Esophagus muscularis mucosa (tissue), 4 donors: Measurements from ENCODE around the gene USP38. TPM values are rescaled to one million over a fixed set of nuclear protein-coding genes. Genes with fewer than 3 reads are reported as not detected.
A peak's percentile ranks its signal among the peaks of the same experiment; 100 is the strongest.

ENCODE experiments used
- DNase-seq: peaks from one replicate; pipeline ENCODE4 v3.0.0-alpha.2; 2017; ENCODE audit errors: extremely low spot score
- H3K27ac ChIP-seq, 4 donors: fragments of 200-600 bp; sonication (generic); replicated peaks in 1 of 4; 1 replicate in 3 of 4; 2 replicates in 1 of 4; pipeline ENCODE4 v1.5.1; 2016 to 2019; ENCODE audit warnings: mild to moderate bottlenecking in 1 of 4
- H3K27me3 ChIP-seq, 4 donors: fragments of 200-600 bp; sonication (generic); one replicate each; pipeline versions ENCODE4 v1.5.1 to v1.6.0; 2016 to 2019
- H3K36me3 ChIP-seq, 4 donors: fragments of 200-600 bp; sonication (generic); one replicate each; pipeline ENCODE4 v1.5.1; 2016 to 2019
- H3K4me1 ChIP-seq, 4 donors: fragments of 200-600 bp; sonication (generic); one replicate each; pipeline ENCODE4 v1.5.1; 2016 to 2019
- H3K4me3 ChIP-seq, 4 donors: fragments of 200-600 bp; sonication (generic); 1 replicate in 2 of 4; 2 replicates in 2 of 4; pipeline ENCODE4 v1.5.1; 2016 to 2019; ENCODE audit warnings: mild to moderate bottlenecking in 4 of 4, moderate library complexity in 1 of 4
- H3K9me3 ChIP-seq, 4 donors: fragments of 200-600 bp; sonication (generic); 1 replicate in 3 of 4; 2 replicates in 1 of 4; pipeline ENCODE4 v1.5.1; 2016 to 2019
- CTCF ChIP-seq, 3 experiments: fragments of 200-600 bp in 2 of 3; fragments of 450-650 bp in 1 of 3; sonication (generic) in 2 of 3; IDR thresholded peaks; one replicate each; pipeline ENCODE4 v1.5.1; 2017 to 2019; ENCODE audit warnings: antibody characterized with exemption in 3 of 3, mild to moderate bottlenecking in 2 of 3, moderate library complexity in 1 of 3
- EP300 ChIP-seq: sonication (generic); formaldehyde crosslinking; IDR thresholded peaks from one replicate; pipeline ENCODE4 v1.6.1; 2017; ENCODE audit warnings: antibody characterized with exemption
- POLR2A ChIP-seq: fragments of 450-650 bp; IDR thresholded peaks from one replicate; pipeline ENCODE4 v1.6.1; 2017; ENCODE audit warnings: antibody characterized with exemption, moderate library complexity, mild to moderate bottlenecking, low read depth
- POLR2AphosphoS5 ChIP-seq, 2 donors: sonication (generic); formaldehyde crosslinking; IDR thresholded peaks; one replicate each; pipeline ENCODE4 v1.6.1; 2017; ENCODE audit warnings: antibody characterized with exemption in 2 of 2
- WGBS: methylation state at CpG from one replicate; pipeline ENCODE4 v1.1.5; 2018; 5-methylcytosine and 5-hydroxymethylcytosine counted together
- intact Hi-C: fragments of 100-400 bp; cut with DNase I; formaldehyde crosslinking; loops from one replicate; pipeline ENCODE4 v1.15.1; 2023
- total RNA-seq, 4 donors: library from RNA; depleted of rRNA; stranded (reverse); fragments of >200 nt; gene quantifications; one replicate each; pipeline versions ENCODE4 v1.1.0 to v1.2.1, GENCODE V29; 2016

The USP38 gene
- total RNA-seq, 4 donors from 2014 or later: 16.6 to 25.5 (median 23.3) TPM

DNA sequence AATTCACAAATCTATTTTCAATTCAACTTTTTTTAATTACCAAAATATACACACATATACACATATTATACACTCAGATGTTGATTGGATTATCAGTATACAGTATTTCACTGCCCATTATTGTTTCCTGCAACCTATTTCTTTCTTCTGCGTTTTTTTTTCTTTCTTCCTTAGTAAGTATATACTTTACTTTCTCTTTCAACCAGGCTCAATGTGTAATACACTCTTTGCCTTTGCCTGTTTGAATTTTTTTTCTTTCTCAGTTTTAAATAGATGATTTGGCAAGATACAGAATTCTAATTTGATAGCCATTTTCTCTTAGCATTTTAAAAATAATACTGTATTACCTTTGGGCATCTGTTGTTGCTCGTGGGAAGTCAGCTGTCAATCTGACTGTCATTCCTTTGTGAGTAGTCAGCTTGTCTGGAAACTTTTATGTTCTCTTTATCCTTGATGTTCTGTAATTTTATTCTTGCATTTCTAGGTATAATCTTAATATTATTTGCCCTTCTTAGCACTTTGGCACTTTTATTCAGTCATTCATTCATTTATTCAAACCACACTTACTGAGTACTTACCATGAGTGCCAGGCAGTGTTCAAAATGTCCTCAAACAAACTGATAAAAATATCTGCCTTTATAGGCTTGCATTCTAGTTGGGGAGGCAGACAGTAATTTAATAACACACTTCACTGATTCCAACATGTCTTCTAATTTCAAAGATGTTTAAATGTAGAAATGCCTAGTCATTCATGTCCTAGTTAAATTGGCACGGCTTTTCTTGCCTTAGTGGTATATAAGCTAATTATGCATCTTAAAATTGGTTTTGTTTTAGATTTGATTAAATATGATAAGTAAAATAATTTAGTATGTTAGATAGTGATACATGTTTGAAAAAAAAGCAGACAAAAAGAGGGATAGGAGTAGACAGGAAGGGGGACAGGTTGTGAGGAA, 3.7 kb downstream of the USP38 start:
- WGBS: 56% methylated on average over 3 of the region's 3 CpGs
- intact Hi-C loops: no loop called here
- no peak for DNase-seq
- TF ChIP-seq CTCF (IDR thresholded peaks at IDR 0.05): no peak
- TF ChIP-seq POLR2AphosphoS5 (IDR thresholded peaks at IDR 0.05): no peak
- no peak for TF ChIP-seq POLR2A
- TF ChIP-seq EP300: no peak
- Histone ChIP-seq H3K4me1 (peaks cover 37 to 70% (median 54%) of the 10 kb centered on the region in 4 donors), H3K27me3 (no peaks in the 10 kb centered on the region), H3K4me3 (peak overlapping the region; percentile 73 to 89 (median 85)), H3K9me3 (no peaks in the 10 kb centered on the region), H3K36me3 (peaks cover 7 to 41% (median 15%) of the 10 kb centered on the region in 4 donors), H3K27ac (no peak overlapping the region)

- H3K4me1 ChIP-seq: peaks cover 32 to 64% (median 47%) of the 10 kb centered on the region in 4 donors
- H3K27me3 ChIP-seq: no peaks in the 10 kb centered on the region
- no peak for DNase-seq
- peaks cover 8 to 52% (median 21%) of the 10 kb centered on the region in 4 donors for H3K36me3 ChIP-seq
- no peaks in the 10 kb centered on the region for H3K9me3 ChIP-seq
- H3K4me3 ChIP-seq: peak overlapping the region in 1 of 4 donors; percentile 73
- TF ChIP-seq POLR2AphosphoS5 (IDR thresholded peaks at IDR 0.05) (no peak), EP300 (no peak), POLR2A (no peak), CTCF (IDR thresholded peaks at IDR 0.05) (no peak)
- intact Hi-C loops: no loop called here
- WGBS: 45% methylated on average over 4 of the region's 4 CpGs
- no peak overlapping the region for H3K27ac ChIP-seq
Measured at GRCh38 chr4:143189528-143189927, 4.8 kb downstream of the USP38 start.

- intact Hi-C loops: no loop called here
- Histone ChIP-seq H3K9me3 (no peaks in the 10 kb centered on the region), H3K4me1 (peaks cover 2 to 18% (median 8%) of the 10 kb centered on the region in 4 donors), H3K4me3 (no peak overlapping the region), H3K27me3 (no peaks in the 10 kb centered on the region), H3K27ac (no peak overlapping the region), H3K36me3 (peaks cover 47 to 95% (median 71%) of the 10 kb centered on the region in 4 donors)
- no peak for DNase-seq
- TF ChIP-seq CTCF (IDR thresholded peaks at IDR 0.05) (no peak), EP300 (no peak), POLR2A (no peak), POLR2AphosphoS5 (IDR thresholded peaks at IDR 0.05) (no peak)
Measured at GRCh38 chr4:143195581-143195980, 10.9 kb downstream of the USP38 start.

- H3K36me3 ChIP-seq: peaks cover 53 to 95% (median 78%) of the 10 kb centered on the region in 4 donors
- no peak overlapping the region for H3K4me3 ChIP-seq
- H3K27ac ChIP-seq: no peak overlapping the region
- no peak for DNase-seq
- intact Hi-C loops: no loop called here
- H3K9me3 ChIP-seq: no peaks in the 10 kb centered on the region
- 94% methylated on average over 2 of the region's 2 CpGs for WGBS
- peaks cover 0 to 12% (median 3%) of the 10 kb centered on the region in 4 donors for H3K4me1 ChIP-seq
- TF ChIP-seq EP300: no peak
- no peak for TF ChIP-seq CTCF (IDR thresholded peaks at IDR 0.05)
- TF ChIP-seq POLR2A: no peak
- no peak for TF ChIP-seq POLR2AphosphoS5 (IDR thresholded peaks at IDR 0.05)
- H3K27me3 ChIP-seq: no peaks in the 10 kb centered on the region
Measured at GRCh38 chr4:143196323-143196722, 11.6 kb downstream of the USP38 start.
